GM12891 (cell line): ENCODE data around the gene PDPR.
"Not testable (repeated sequence)": the region's sequence is repeated elsewhere in the genome, so short reads cannot be mapped to it uniquely, and the experiment has no call there.

Experiments
- PAX5 ChIP-seq: IDR thresholded peaks from 2 replicates; pipeline ENCODE4 v1.6.1; 2011; ENCODE audit warnings: low read length, moderate library complexity, mild to moderate bottlenecking; ENCODE audit not compliant: insufficient read depth, severe bottlenecking
- POLR2A ChIP-seq: IDR thresholded peaks from 2 replicates; pipeline ENCODE4 v1.6.1; 2011; ENCODE audit warnings: low read depth, low read length, control low read depth
- POLR2AphosphoS5 ChIP-seq: IDR thresholded peaks from 2 replicates; pipeline ENCODE4 v1.6.1; 2011; ENCODE audit warnings: low read depth, low read length, control low read depth
- POU2F2 ChIP-seq: IDR thresholded peaks from 2 replicates; pipeline ENCODE4 v1.6.1; 2011; ENCODE audit warnings: low read depth, mild to moderate bottlenecking, control low read depth, low read length, moderate library complexity
- SPI1 ChIP-seq: IDR thresholded peaks from 2 replicates; pipeline ENCODE4 v1.6.1; 2011; ENCODE audit warnings: low read depth, low read length, control low read depth
- TAF1 ChIP-seq: IDR thresholded peaks from 2 replicates; pipeline ENCODE4 v1.6.1; 2011; ENCODE audit warnings: low read depth, low read length, control low read depth

DNA sequence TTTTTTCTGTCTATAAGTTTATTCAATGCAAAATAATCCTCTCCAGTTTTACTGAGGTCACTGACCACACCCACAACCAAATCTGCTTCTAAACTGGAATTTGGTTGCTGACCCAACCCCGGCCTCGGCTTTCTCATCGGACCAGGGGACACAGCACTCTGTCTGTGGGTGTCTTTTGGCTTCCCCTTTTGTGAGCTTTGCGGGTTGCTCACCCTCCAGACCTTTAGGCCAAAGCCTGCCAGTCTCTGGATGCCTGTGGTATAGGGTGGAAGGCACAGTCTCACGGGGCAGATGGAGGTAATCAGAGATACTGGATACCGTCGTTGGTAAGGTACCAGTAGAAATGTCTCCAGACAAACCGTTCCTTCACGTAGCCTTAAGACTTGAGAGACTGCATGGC, 35.1 kb upstream of the PDPR start:
- TF ChIP-seq POLR2A, TAF1, POLR2AphosphoS5, SPI1, PAX5, POU2F2: not testable (repeated sequence)
